Heart right ventricle (tissue), 16 donors: ENCODE data around the gene C4orf46. TPM values are rescaled to one million over a fixed set of nuclear protein-coding genes. Genes with fewer than 3 reads are reported as not detected.
"Not testable (repeated sequence)": the region's sequence is repeated elsewhere in the genome, so short reads cannot be mapped to it uniquely, and the experiment has no call there.

Source experiments
- ATAC-seq, 8 donors: fragments of 200-7000 bp; cut with Tn5 transposase; one replicate each; pipeline ENCODE4 v1.9.1; 2020; ENCODE audit warnings: mild to moderate bottlenecking in 8 of 8, moderate library complexity in 8 of 8, moderate number of reproducible peaks in 1 of 8
- DNase-seq, 2 donors: peaks; one replicate each; pipeline ENCODE4 v3.0.0-alpha.2; 2020
- H3K27ac ChIP-seq, 10 donors: fragments of 200-600 bp; sonication (generic) in 2 of 10; one replicate each; pipeline versions ENCODE4 v1.5.0 to v1.8.0; 2020 to 2022; ENCODE audit warnings: mild to moderate bottlenecking in 3 of 10
- H3K27me3 ChIP-seq, 7 donors: fragments of 200-600 bp; one replicate each; pipeline ENCODE4 v1.8.0; 2021 to 2022; ENCODE audit warnings: mild to moderate bottlenecking in 2 of 7
- H3K36me3 ChIP-seq, 9 donors: fragments of 200-600 bp; sonication (generic) in 1 of 9; one replicate each; pipeline versions ENCODE4 v1.5.0 to v1.8.0; 2020 to 2022; ENCODE audit warnings: mild to moderate bottlenecking in 2 of 9
- H3K4me1 ChIP-seq, 9 donors: fragments of 200-600 bp; sonication (generic) in 1 of 9; one replicate each; pipeline versions ENCODE4 v1.5.0 to v1.8.0; 2020 to 2022; ENCODE audit warnings: mild to moderate bottlenecking in 4 of 9
- H3K4me3 ChIP-seq, 10 donors: fragments of 200-600 bp; sonication (generic) in 2 of 10; one replicate each; pipeline versions ENCODE4 v1.5.0 to v1.8.0; 2020 to 2022; ENCODE audit warnings: mild to moderate bottlenecking in 7 of 10, moderate library complexity in 2 of 10
- H3K9me3 ChIP-seq, 11 donors: fragments of 200-600 bp in 10 of 11; sonication (generic) in 2 of 11; one replicate each; pipeline versions ENCODE4 v1.5.0 to v1.8.0; 2013 to 2022; ENCODE audit warnings: mild to moderate bottlenecking in 2 of 11, control low read depth in 1 of 11, moderate library complexity in 1 of 11
- CTCF ChIP-seq, 9 donors: fragments of 200-600 bp; sonication (generic) in 2 of 9; IDR thresholded peaks; one replicate each; pipeline versions ENCODE4 v1.5.0 to v1.8.0; 2021 to 2022; ENCODE audit warnings: antibody characterized with exemption in 9 of 9, mild to moderate bottlenecking in 5 of 9, moderate library complexity in 1 of 9
- WGBS, 2 donors: extraction: QIAGEN DNeasy Blood & Tissue Kit; methylation state at CpG; one replicate each; pipeline ENCODE4 v1.1.7; 2013; ENCODE audit warnings: inconsistent platforms in 1 of 2; 5-methylcytosine and 5-hydroxymethylcytosine counted together
- intact Hi-C, 10 donors: fragments of 100-400 bp; cut with DNase I; formaldehyde crosslinking; loops; one replicate each; pipeline versions ENCODE4 v1.11.1 to v1.14.2; 2022
- polyA plus RNA-seq, 2 donors: library from polyadenylated mRNA; stranded (reverse); fragments of 200-250 nt; gene quantifications; one replicate each; pipeline ENCODE4 v1.2.3, GENCODE V29; 2013
- total RNA-seq, 10 donors: library from RNA; stranded (reverse); fragmentation: NEBNext Ultra II Directional in 3 of 10; extraction: Animal tissue kit (Norgen Biotek cat#: 25700) in 3 of 10; gene quantifications; one replicate each; pipeline versions ENCODE4 v1.2.1 to v1.2.4, GENCODE V29; 2021 to 2023
- donor health status: Arrhythmogenic right ventricular cardiomyopathy.
- donor health status: ischemic (EF 13 %, LVEDD 7.1; RV severe dilation, severe dysfunction).
- donor health status: healthy with polysubstance abuse.
- donor health status: DM: no; HTN: yes; CAD: no.
- donor health status: DM: no; HTN: no; CAD: no.
- donor health status: ischemic (EF 25% LVEDD 6.9; RV normal size, moderate dysfunction).
- donor health status: ischemic (EF 25% LVEDD 5.7; RV mildly dilated, moderate dysfunction).
- donor health status: healthy.
- donor health status: DM: yes; HTN: yes; CAD: no.
- donor health status: Ischemic cardiomyopathy.
- donor health status: ischemic (EF 35%, LVEDD 5.7; RV mildly dilated, moderate dysfunction).
- donor health status: nonischemic (EF 11% LVEDD 7.7; RV severe dilation, severe dysfunction).
- donor health status: DM: yes; HTN: yes; CAD: no.
- donor health status: PGD.
- donor health status: ischemic (EF 29% LVEDD 5.4; RV normal size, mild dysfunction).
- donor health status: nonischemic (EF 23%, LVEDD 6.1; RV moderate dilation, normal function).

C4orf46 gene
- total and polyA plus RNA-seq, 12 donors, result 1.7 to 5.2 (median 4.2) TPM

- WGBS, 2 donors, result 98 to 99% methylated on average over 18 of the region's 18 CpGs
- H3K9me3 ChIP-seq, result no peaks in the 10 kb centered on the region
- H3K27ac ChIP-seq, result no peak overlapping the region
- no peaks in the 10 kb centered on the region for H3K27me3 ChIP-seq
- no peak for ATAC-seq
- H3K4me3 ChIP-seq, result no peak overlapping the region
- intact Hi-C loops, result loop anchor here in 1 of 10 donors (5.0 kb wide), 1 partner anchor 1197 kb away; no protein-coding TSS in a partner anchor
- H3K36me3 ChIP-seq, result peaks cover 0 to 15% (median 0%) of the 10 kb centered on the region in 9 donors
- H3K4me1 ChIP-seq, result peaks cover 0 to 13% (median 0%) of the 10 kb centered on the region in 9 donors
- DNase-seq, result no peak
- TF ChIP-seq CTCF (IDR thresholded peaks at IDR 0.05), result no peak
Measured at GRCh38 chr4:158664806-158665205, 6.9 kb downstream of the C4orf46 start.

- H3K4me3 ChIP-seq, H3K27ac ChIP-seq, DNase-seq, intact Hi-C loops, H3K4me1 ChIP-seq, H3K27me3 ChIP-seq, H3K36me3 ChIP-seq, ATAC-seq, H3K9me3 ChIP-seq: not testable (repeated sequence)
- WGBS, 2 donors, result 78 to 79% methylated on average over 8 of the region's 8 CpGs
Measured at GRCh38 chr4:158663707-158664625, 7.7 kb downstream of the C4orf46 start.

GRCh38 chr4:158663255-158663654, 8.4 kb downstream of the C4orf46 start:
- ATAC-seq, H3K27me3 ChIP-seq, DNase-seq, H3K27ac ChIP-seq, H3K4me1 ChIP-seq, H3K36me3 ChIP-seq, H3K9me3 ChIP-seq, H3K4me3 ChIP-seq, intact Hi-C loops: not testable (repeated sequence)
- 63 to 72% methylated on average over 4 of the region's 4 CpGs for WGBS, 2 donors

GRCh38 chr4:158657291-158657690, 14.4 kb downstream of the C4orf46 start:
- Histone ChIP-seq H3K9me3 (peaks cover 0 to 6% (median 0%) of the 10 kb centered on the region in 11 donors), H3K27ac (no peak overlapping the region), H3K4me3 (no peak overlapping the region), H3K36me3 (no peaks in the 10 kb centered on the region), H3K27me3 (no peaks in the 10 kb centered on the region), H3K4me1 (no peaks in the 10 kb centered on the region)
- no peak for DNase-seq
- 92 to 93% methylated on average over 11 of the region's 11 CpGs for WGBS, 2 donors
- intact Hi-C loops, result no loop called here
- ATAC-seq, result no peak
- no peak for TF ChIP-seq CTCF (IDR thresholded peaks at IDR 0.05)

GRCh38 chr4:158656439-158656838, 15.2 kb downstream of the C4orf46 start:
- peaks cover 0 to 6% (median 0%) of the 10 kb centered on the region in 11 donors for H3K9me3 ChIP-seq
- TF ChIP-seq CTCF (IDR thresholded peaks at IDR 0.05), result no peak
- ATAC-seq, result no peak
- no peaks in the 10 kb centered on the region for H3K4me1 ChIP-seq
- WGBS, 2 donors, result 79 to 88% methylated on average over 1 of the region's 1 CpG
- no peaks in the 10 kb centered on the region for H3K27me3 ChIP-seq
- intact Hi-C loops, result no loop called here
- H3K27ac ChIP-seq, result no peak overlapping the region
- DNase-seq, result no peak
- H3K36me3 ChIP-seq, result no peaks in the 10 kb centered on the region
- no peak overlapping the region for H3K4me3 ChIP-seq
